Caco-2 (cell line): ENCODE data around the gene DOLK. TPM values are rescaled to one million over a fixed set of nuclear protein-coding genes. Genes with fewer than 3 reads are reported as not detected.

ENCODE experiments used
- BruUV-seq: library from RNA; stranded (reverse); fragments of 400-500 nt; replicated peaks from 2 replicates; lab custom pipeline; 2021; lab: Mats Ljungman, UMichigan
- CTCF ChIA-PET: fragments of 300-600 bp; sonication (Branson Sonifier 250); formaldehyde crosslinking; loops from one replicate; lab custom pipeline; 2022; ENCODE audit warnings: antibody characterized with exemption; lab: Charles Lee
- POLR2A ChIA-PET: fragments of 300-600 bp; sonication (Branson Sonifier 250); formaldehyde crosslinking; loops from one replicate; lab custom pipeline; 2022; ENCODE audit warnings: antibody characterized with exemption; lab: Charles Lee
- DNase-seq, 2 experiments: peaks; one replicate each; pipeline versions ENCODE4 v3.0.0 to v3.0.0-alpha.2; 2020 to 2022
- H3K27me3 ChIP-seq: replicated peaks from 2 replicates; pipeline ENCODE4 v1.6.0; 2011; ENCODE audit warnings: low read length; ENCODE audit not compliant: control insufficient read depth, insufficient read depth
- H3K36me3 ChIP-seq: 2 replicates; pipeline ENCODE4 v1.5.1; 2011; ENCODE audit warnings: low read length; ENCODE audit not compliant: control insufficient read depth, insufficient read depth
- H3K4me1 ChIP-seq: fragments of 250-450 bp; sonication (Bioruptor Pico); 2 replicates; pipeline ENCODE4 v1.5.1; 2020; ENCODE audit warnings: mild to moderate bottlenecking
- H3K4me3 ChIP-seq: 2 replicates; pipeline ENCODE4 v1.5.1; 2011; ENCODE audit warnings: low read depth, mild to moderate bottlenecking, control low read depth, low read length
- H3K9me3 ChIP-seq: fragments of 250-450 bp; sonication (Bioruptor Pico); 2 replicates; pipeline ENCODE4 v1.5.1; 2020; ENCODE audit warnings: mild to moderate bottlenecking, moderate library complexity
- H3K27ac Mint-ChIP-seq: one replicate; pipeline ENCODE4 v1.8.0; 2022; ENCODE audit warnings: mixed read lengths; ENCODE audit not compliant: unreplicated experiment
- H3K27me3 Mint-ChIP-seq: one replicate; pipeline ENCODE4 v1.8.0; 2022; ENCODE audit warnings: mixed read lengths; ENCODE audit not compliant: insufficient read depth, unreplicated experiment
- H3K36me3 Mint-ChIP-seq: one replicate; pipeline ENCODE4 v1.8.0; 2022; ENCODE audit warnings: mild to moderate bottlenecking, mixed read lengths; ENCODE audit not compliant: insufficient read depth, unreplicated experiment
- H3K4me1 Mint-ChIP-seq: one replicate; pipeline ENCODE4 v1.8.0; 2022; ENCODE audit warnings: low read depth, mixed read lengths; ENCODE audit not compliant: unreplicated experiment
- H3K4me3 Mint-ChIP-seq: one replicate; pipeline ENCODE4 v1.8.0; 2022; ENCODE audit warnings: mild to moderate bottlenecking, moderate library complexity, mixed read lengths; ENCODE audit not compliant: unreplicated experiment
- H3K9me3 Mint-ChIP-seq: one replicate; pipeline ENCODE4 v1.8.0; 2022; ENCODE audit warnings: mixed read lengths; ENCODE audit not compliant: unreplicated experiment
- intact Hi-C: fragments of 100-400 bp; cut with micrococcal nuclease; formaldehyde crosslinking; loops from one replicate; pipeline ENCODE4 v1.10.0; 2022; ENCODE audit not compliant: unreplicated experiment
- total RNA-seq: library from RNA; stranded (reverse); gene quantifications from 2 replicates; pipeline ENCODE4 v1.2.3, GENCODE V29; 2022
- TF ChIP-seq, protein P1 (sequence below), 2 experiments: fragments of 200-600 bp in 1 of 2; IDR thresholded peaks; 1 replicate in 1 of 2; 2 replicates in 1 of 2; pipeline versions ENCODE4 v1.5.1 to v1.8.0; 2011 to 2022; ENCODE audit warnings: antibody characterized with exemption in 1 of 2, control low read depth in 1 of 2, inconsistent platforms in 1 of 2, low read depth in 1 of 2, low read length in 1 of 2, mild to moderate bottlenecking in 1 of 2, moderate library complexity in 1 of 2; ENCODE audit not compliant: insufficient read depth in 1 of 2, severe bottlenecking in 1 of 2, unreplicated experiment in 1 of 2

DOLK gene
- total RNA-seq, 1 experiment from 2014 or later: 27.2 TPM

GRCh38 chr9:128937310-128938165, 9.9 kb downstream of the DOLK start:
- Histone ChIP-seq H3K4me3 (no peak overlapping the region), H3K36me3 (no peaks in the 10 kb centered on the region), H3K9me3 (no peaks in the 10 kb centered on the region), H3K4me1 (no peaks in the 10 kb centered on the region), H3K27me3 (no peaks in the 10 kb centered on the region)
- Mint-ChIP-seq H3K27ac (no peak overlapping the region), H3K4me1 (no peaks in the 10 kb centered on the region), H3K27me3 (no peaks in the 10 kb centered on the region), H3K4me3 (no peak overlapping the region), H3K36me3 (peaks cover 6% of the 10 kb centered on the region), H3K9me3 (no peaks in the 10 kb centered on the region)
- TF ChIP-seq, protein P1, sequence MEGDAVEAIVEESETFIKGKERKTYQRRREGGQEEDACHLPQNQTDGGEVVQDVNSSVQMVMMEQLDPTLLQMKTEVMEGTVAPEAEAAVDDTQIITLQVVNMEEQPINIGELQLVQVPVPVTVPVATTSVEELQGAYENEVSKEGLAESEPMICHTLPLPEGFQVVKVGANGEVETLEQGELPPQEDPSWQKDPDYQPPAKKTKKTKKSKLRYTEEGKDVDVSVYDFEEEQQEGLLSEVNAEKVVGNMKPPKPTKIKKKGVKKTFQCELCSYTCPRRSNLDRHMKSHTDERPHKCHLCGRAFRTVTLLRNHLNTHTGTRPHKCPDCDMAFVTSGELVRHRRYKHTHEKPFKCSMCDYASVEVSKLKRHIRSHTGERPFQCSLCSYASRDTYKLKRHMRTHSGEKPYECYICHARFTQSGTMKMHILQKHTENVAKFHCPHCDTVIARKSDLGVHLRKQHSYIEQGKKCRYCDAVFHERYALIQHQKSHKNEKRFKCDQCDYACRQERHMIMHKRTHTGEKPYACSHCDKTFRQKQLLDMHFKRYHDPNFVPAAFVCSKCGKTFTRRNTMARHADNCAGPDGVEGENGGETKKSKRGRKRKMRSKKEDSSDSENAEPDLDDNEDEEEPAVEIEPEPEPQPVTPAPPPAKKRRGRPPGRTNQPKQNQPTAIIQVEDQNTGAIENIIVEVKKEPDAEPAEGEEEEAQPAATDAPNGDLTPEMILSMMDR (IDR thresholded peaks at IDR 0.05; ENCODE audit: insufficient read depth in 1 of 2, low read depth in 1 of 2, low read length in 1 of 2, severe bottlenecking in 1 of 2, unreplicated experiment in 1 of 2): no peak
- BruUV-seq: no TSS peak
- intact Hi-C loops: no loop called here
- POLR2A ChIA-PET: no interaction called here
- no peak for DNase-seq
- CTCF ChIA-PET: interaction anchor here (0.8 kb wide), 1 partner anchor 118 kb away, joined by 3 read pairs; no protein-coding TSS in a partner anchor

GRCh38 chr9:128936171-128936865, 11.1 kb downstream of the DOLK start:
- H3K36me3 ChIP-seq: no peaks in the 10 kb centered on the region
- TF ChIP-seq, protein P1 (IDR thresholded peaks at IDR 0.05; ENCODE audit: insufficient read depth in 1 of 2, low read depth in 1 of 2, low read length in 1 of 2, severe bottlenecking in 1 of 2, unreplicated experiment in 1 of 2): no peak
- BruUV-seq: no TSS peak
- Mint-ChIP-seq H3K27ac (no peak overlapping the region), H3K4me1 (no peaks in the 10 kb centered on the region), H3K36me3 (peaks cover 11% of the 10 kb centered on the region), H3K9me3 (no peaks in the 10 kb centered on the region), H3K27me3 (no peaks in the 10 kb centered on the region), H3K4me3 (no peak overlapping the region)
- H3K4me1 ChIP-seq: no peaks in the 10 kb centered on the region
- ChIA-PET POLR2A (no interaction called here), CTCF (interaction anchor here (0.6 to 0.8 kb wide), 2 partner anchors 92 to 117 kb away, joined by 3 to 5 read pairs; partner anchors contain the start of gene SH3GLB2)
- no peak for DNase-seq
- H3K27me3 ChIP-seq: no peaks in the 10 kb centered on the region
- intact Hi-C loops: no loop called here
- H3K4me3 ChIP-seq: no peak overlapping the region
- H3K9me3 ChIP-seq: no peaks in the 10 kb centered on the region

- BruUV-seq: no TSS peak
- Histone ChIP-seq H3K9me3 (no peaks in the 10 kb centered on the region), H3K36me3 (no peaks in the 10 kb centered on the region), H3K27me3 (no peaks in the 10 kb centered on the region), H3K4me1 (no peaks in the 10 kb centered on the region), H3K4me3 (no peak overlapping the region)
- Mint-ChIP-seq H3K36me3 (peaks cover 7% of the 10 kb centered on the region), H3K4me1 (no peaks in the 10 kb centered on the region), H3K27me3 (no peaks in the 10 kb centered on the region), H3K27ac (no peak overlapping the region), H3K9me3 (no peaks in the 10 kb centered on the region), H3K4me3 (no peak overlapping the region)
- POLR2A ChIA-PET: interaction anchor here (0.6 to 0.7 kb wide), 2 partner anchors 14 to 33 kb away, joined by 4 to 8 read pairs; no protein-coding TSS in a partner anchor
- DNase-seq: no peak
- TF ChIP-seq, protein P1 (IDR thresholded peaks at IDR 0.05; ENCODE audit: insufficient read depth in 1 of 2, low read depth in 1 of 2, low read length in 1 of 2, severe bottlenecking in 1 of 2, unreplicated experiment in 1 of 2): no peak
- CTCF ChIA-PET: no interaction called here
- intact Hi-C loops: no loop called here
Observed at GRCh38 chr9:128933731-128934130, 13.7 kb downstream of the DOLK start.
